ENCODE results near the gene A3GALT2.

DNA sequence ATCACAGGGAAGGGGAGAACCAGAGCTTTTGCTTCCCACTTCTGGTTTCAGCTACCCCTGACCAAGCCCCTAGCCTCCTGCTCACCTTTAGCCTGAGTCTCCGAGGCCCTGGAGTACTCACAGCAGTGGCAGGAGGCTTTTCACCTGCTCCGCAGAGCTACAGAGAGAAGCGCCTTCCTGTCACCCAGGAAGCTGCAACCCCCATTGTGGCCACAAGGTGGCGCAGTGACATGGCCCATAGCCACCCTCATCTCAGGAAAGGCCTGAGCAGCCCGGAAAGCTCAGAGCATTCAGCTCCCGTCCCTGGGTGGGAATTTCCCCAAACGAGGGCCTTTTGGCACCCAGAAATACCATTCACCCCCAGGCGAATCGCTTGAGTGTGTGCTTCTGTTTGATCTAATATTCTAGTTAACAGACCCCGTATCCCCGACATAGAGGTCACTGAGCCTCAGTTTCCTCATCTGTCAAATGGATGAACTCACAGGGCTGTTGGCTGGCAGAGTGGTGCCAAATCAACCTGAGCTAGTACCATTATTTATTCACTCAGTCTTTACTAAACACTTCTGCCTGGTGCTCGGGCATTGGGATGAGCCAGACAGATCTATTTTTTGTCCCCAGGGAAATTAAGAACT lies 25.3 kb downstream of the A3GALT2 start:
- TF ChIP-seq, protein P1, sequence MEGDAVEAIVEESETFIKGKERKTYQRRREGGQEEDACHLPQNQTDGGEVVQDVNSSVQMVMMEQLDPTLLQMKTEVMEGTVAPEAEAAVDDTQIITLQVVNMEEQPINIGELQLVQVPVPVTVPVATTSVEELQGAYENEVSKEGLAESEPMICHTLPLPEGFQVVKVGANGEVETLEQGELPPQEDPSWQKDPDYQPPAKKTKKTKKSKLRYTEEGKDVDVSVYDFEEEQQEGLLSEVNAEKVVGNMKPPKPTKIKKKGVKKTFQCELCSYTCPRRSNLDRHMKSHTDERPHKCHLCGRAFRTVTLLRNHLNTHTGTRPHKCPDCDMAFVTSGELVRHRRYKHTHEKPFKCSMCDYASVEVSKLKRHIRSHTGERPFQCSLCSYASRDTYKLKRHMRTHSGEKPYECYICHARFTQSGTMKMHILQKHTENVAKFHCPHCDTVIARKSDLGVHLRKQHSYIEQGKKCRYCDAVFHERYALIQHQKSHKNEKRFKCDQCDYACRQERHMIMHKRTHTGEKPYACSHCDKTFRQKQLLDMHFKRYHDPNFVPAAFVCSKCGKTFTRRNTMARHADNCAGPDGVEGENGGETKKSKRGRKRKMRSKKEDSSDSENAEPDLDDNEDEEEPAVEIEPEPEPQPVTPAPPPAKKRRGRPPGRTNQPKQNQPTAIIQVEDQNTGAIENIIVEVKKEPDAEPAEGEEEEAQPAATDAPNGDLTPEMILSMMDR (IDR thresholded peaks at IDR 0.05): peak; percentile 85
- TF ChIP-seq CHD2 (IDR thresholded peaks at IDR 0.05; ENCODE audit: low read length, partially characterized antibody) (no peak), EP300 (IDR thresholded peaks at IDR 0.05) (no peak), MAFK (IDR thresholded peaks at IDR 0.05; ENCODE audit: partially characterized antibody) (no peak), CBX8 (IDR thresholded peaks at IDR 0.05) (no peak), RFX5 (IDR thresholded peaks at IDR 0.05) (no peak), POLR2A (IDR thresholded peaks at IDR 0.05; ENCODE audit: low read length) (no peak), RCOR1 (IDR thresholded peaks at IDR 0.05; ENCODE audit: low read depth, low read length) (no peak)
- TF ChIP-seq, protein P2, sequence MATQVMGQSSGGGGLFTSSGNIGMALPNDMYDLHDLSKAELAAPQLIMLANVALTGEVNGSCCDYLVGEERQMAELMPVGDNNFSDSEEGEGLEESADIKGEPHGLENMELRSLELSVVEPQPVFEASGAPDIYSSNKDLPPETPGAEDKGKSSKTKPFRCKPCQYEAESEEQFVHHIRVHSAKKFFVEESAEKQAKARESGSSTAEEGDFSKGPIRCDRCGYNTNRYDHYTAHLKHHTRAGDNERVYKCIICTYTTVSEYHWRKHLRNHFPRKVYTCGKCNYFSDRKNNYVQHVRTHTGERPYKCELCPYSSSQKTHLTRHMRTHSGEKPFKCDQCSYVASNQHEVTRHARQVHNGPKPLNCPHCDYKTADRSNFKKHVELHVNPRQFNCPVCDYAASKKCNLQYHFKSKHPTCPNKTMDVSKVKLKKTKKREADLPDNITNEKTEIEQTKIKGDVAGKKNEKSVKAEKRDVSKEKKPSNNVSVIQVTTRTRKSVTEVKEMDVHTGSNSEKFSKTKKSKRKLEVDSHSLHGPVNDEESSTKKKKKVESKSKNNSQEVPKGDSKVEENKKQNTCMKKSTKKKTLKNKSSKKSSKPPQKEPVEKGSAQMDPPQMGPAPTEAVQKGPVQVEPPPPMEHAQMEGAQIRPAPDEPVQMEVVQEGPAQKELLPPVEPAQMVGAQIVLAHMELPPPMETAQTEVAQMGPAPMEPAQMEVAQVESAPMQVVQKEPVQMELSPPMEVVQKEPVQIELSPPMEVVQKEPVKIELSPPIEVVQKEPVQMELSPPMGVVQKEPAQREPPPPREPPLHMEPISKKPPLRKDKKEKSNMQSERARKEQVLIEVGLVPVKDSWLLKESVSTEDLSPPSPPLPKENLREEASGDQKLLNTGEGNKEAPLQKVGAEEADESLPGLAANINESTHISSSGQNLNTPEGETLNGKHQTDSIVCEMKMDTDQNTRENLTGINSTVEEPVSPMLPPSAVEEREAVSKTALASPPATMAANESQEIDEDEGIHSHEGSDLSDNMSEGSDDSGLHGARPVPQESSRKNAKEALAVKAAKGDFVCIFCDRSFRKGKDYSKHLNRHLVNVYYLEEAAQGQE (IDR thresholded peaks at IDR 0.05): no peak

Data from A549 (cell line).